Loucy (cell line): ENCODE measurements around the gene EXD3.

Experiments used
- H2AFZ ChIP-seq: fragments of 200-600 bp; sonication (generic); 2 replicates; pipeline ENCODE4 v1.6.0; 2016; ENCODE audit warnings: antibody characterized with exemption, mild to moderate bottlenecking, low read length, moderate library complexity
- H3F3A ChIP-seq: fragments of 200-600 bp; 2 replicates; pipeline ENCODE4 v1.6.0; 2016; ENCODE audit warnings: antibody characterized with exemption, low read depth, mild to moderate bottlenecking
- H3K27me3 ChIP-seq: fragments of 200-600 bp; sonication (generic); 2 replicates; pipeline ENCODE4 v1.6.1; 2014; ENCODE audit warnings: low read length, mild to moderate bottlenecking; ENCODE audit not compliant: insufficient read depth, poor library complexity, severe bottlenecking
- H3K36me3 ChIP-seq: fragments of 200-600 bp; sonication (generic); 2 replicates; pipeline ENCODE4 v1.6.1; 2016; ENCODE audit warnings: low read length; ENCODE audit not compliant: insufficient read depth
- H3K4me1 ChIP-seq: fragments of 200-600 bp; sonication (generic); 2 replicates; pipeline ENCODE4 v1.5.1; 2014; ENCODE audit warnings: low read length, mild to moderate bottlenecking; ENCODE audit not compliant: insufficient read depth, poor library complexity, severe bottlenecking
- H3K4me2 ChIP-seq: fragments of 200-600 bp; sonication (generic); 2 replicates; pipeline ENCODE4 v1.6.0; 2014; ENCODE audit warnings: antibody characterized with exemption, low read length, low read depth, mild to moderate bottlenecking; ENCODE audit not compliant: poor library complexity, severe bottlenecking
- H3K4me3 ChIP-seq: fragments of 200-600 bp; sonication (generic); 2 replicates; pipeline ENCODE4 v1.5.1; 2014; ENCODE audit warnings: low read length, mild to moderate bottlenecking, mixed read lengths; ENCODE audit not compliant: poor library complexity, severe bottlenecking
- H3K79me2 ChIP-seq: fragments of 200-600 bp; sonication (generic); 2 replicates; pipeline ENCODE4 v1.6.1; 2014; ENCODE audit warnings: low read length; ENCODE audit not compliant: insufficient read depth
- H3K9ac ChIP-seq: fragments of 200-600 bp; sonication (generic); 2 replicates; pipeline ENCODE4 v1.6.0; 2014; ENCODE audit warnings: mild to moderate bottlenecking, low read depth, low read length, moderate library complexity; ENCODE audit not compliant: poor library complexity, severe bottlenecking
- H3K9me2 ChIP-seq: fragments of 200-600 bp; sonication (generic); replicated peaks from 2 replicates; pipeline ENCODE4 v1.6.1; 2016; ENCODE audit warnings: low read depth, low read length, mixed read lengths
- H3K9me3 ChIP-seq: fragments of 200-600 bp; sonication (generic); 2 replicates; pipeline ENCODE4 v1.6.1; 2014; ENCODE audit warnings: mild to moderate bottlenecking, antibody characterized with exemption, low read length, low read depth; ENCODE audit not compliant: insufficient read depth
- H4K20me1 ChIP-seq: fragments of 200-600 bp; sonication (generic); 2 replicates; pipeline ENCODE4 v1.6.0; 2014; ENCODE audit warnings: antibody characterized with exemption, low read length, mild to moderate bottlenecking; ENCODE audit not compliant: insufficient read depth, poor library complexity, severe bottlenecking
- EZH2phosphoT487 ChIP-seq: fragments of 200-600 bp; IDR thresholded peaks from 2 replicates; pipeline ENCODE4 v1.6.1; 2018; ENCODE audit warnings: antibody characterized with exemption, mild to moderate bottlenecking, moderate library complexity, borderline replicate concordance
- TF ChIP-seq, protein P1 (sequence below): fragments of 200-600 bp; sonication (generic); conservative IDR thresholded peaks from 2 replicates; pipeline ENCODE4 v1.5.1; 2014; ENCODE audit warnings: mild to moderate bottlenecking, antibody characterized with exemption, low read length

EXD3 gene

DNA sequence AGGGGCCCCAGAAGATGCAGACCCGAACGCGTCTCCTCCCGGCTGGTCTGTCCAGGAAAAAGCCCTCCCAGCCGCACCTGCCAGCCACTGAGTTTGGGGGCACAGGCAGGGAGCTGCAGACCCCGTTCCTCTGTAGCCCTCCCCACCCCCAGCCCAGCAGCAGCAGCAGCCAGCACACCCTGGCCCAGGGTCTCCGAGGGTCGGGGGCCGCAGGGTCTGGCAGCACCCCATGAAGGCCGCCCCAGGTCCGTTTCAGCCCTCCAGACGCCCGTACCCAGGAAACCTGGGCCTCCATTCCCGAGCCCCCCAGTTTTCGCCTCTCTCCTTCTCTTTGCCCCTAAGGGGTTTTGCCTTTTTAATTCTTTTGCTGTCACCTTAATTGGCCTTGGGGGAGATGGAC is 19.7 kb downstream of the EXD3 start:
- TF ChIP-seq, protein P1, sequence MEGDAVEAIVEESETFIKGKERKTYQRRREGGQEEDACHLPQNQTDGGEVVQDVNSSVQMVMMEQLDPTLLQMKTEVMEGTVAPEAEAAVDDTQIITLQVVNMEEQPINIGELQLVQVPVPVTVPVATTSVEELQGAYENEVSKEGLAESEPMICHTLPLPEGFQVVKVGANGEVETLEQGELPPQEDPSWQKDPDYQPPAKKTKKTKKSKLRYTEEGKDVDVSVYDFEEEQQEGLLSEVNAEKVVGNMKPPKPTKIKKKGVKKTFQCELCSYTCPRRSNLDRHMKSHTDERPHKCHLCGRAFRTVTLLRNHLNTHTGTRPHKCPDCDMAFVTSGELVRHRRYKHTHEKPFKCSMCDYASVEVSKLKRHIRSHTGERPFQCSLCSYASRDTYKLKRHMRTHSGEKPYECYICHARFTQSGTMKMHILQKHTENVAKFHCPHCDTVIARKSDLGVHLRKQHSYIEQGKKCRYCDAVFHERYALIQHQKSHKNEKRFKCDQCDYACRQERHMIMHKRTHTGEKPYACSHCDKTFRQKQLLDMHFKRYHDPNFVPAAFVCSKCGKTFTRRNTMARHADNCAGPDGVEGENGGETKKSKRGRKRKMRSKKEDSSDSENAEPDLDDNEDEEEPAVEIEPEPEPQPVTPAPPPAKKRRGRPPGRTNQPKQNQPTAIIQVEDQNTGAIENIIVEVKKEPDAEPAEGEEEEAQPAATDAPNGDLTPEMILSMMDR, result no peak
- TF ChIP-seq EZH2phosphoT487, result no peak
- Histone ChIP-seq H3K4me1 (no peaks in the 10 kb centered on the region), H3K4me3 (no peak overlapping the region), H3K79me2 (no peaks in the 10 kb centered on the region), H3K9me3 (no peaks in the 10 kb centered on the region; the same call in 1 of the 2 replicates), H4K20me1 (no peaks in the 10 kb centered on the region), H3K36me3 (no peaks in the 10 kb centered on the region), H3K9me2 (no peaks in the 10 kb centered on the region), H2AFZ (no peak overlapping the region), H3K27me3 (no peaks in the 10 kb centered on the region), H3F3A (no peaks in the 10 kb centered on the region), H3K4me2 (no peak overlapping the region), H3K9ac (no peak overlapping the region)

DNA sequence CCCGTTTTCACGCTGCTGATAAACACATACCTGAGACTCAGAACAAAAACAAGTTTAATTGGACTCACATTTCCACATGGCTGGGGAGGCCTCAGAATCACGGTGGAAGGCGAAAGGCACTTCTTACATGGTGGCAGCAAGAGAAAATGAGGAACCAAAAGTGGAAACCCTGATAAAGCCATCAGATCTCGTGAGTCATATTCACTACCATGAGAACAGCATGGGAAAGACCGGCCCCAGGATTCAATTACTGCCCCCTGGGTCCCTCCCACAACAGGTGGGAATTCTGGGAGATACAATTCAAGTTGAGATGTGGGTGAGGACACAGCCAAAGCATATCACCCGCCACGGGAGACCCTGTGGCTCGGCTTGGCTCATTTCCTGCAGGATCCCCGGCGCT is 20.2 kb downstream of the EXD3 start:
- no peaks in the 10 kb centered on the region for H4K20me1 ChIP-seq
- H3K79me2 ChIP-seq, result no peaks in the 10 kb centered on the region
- no peaks in the 10 kb centered on the region for H3K4me1 ChIP-seq
- no peaks in the 10 kb centered on the region for H3F3A ChIP-seq
- H3K9ac ChIP-seq, result no peak overlapping the region
- no peak overlapping the region for H2AFZ ChIP-seq
- no peak overlapping the region for H3K4me3 ChIP-seq
- no peaks in the 10 kb centered on the region for H3K27me3 ChIP-seq
- H3K4me2 ChIP-seq, result no peak overlapping the region
- no peaks in the 10 kb centered on the region for H3K9me2 ChIP-seq
- TF ChIP-seq EZH2phosphoT487, result no peak
- TF ChIP-seq, protein P1, result no peak
- H3K36me3 ChIP-seq, result no peaks in the 10 kb centered on the region
- no peaks in the 10 kb centered on the region; the same call in 1 of the 2 replicates for H3K9me3 ChIP-seq

DNA sequence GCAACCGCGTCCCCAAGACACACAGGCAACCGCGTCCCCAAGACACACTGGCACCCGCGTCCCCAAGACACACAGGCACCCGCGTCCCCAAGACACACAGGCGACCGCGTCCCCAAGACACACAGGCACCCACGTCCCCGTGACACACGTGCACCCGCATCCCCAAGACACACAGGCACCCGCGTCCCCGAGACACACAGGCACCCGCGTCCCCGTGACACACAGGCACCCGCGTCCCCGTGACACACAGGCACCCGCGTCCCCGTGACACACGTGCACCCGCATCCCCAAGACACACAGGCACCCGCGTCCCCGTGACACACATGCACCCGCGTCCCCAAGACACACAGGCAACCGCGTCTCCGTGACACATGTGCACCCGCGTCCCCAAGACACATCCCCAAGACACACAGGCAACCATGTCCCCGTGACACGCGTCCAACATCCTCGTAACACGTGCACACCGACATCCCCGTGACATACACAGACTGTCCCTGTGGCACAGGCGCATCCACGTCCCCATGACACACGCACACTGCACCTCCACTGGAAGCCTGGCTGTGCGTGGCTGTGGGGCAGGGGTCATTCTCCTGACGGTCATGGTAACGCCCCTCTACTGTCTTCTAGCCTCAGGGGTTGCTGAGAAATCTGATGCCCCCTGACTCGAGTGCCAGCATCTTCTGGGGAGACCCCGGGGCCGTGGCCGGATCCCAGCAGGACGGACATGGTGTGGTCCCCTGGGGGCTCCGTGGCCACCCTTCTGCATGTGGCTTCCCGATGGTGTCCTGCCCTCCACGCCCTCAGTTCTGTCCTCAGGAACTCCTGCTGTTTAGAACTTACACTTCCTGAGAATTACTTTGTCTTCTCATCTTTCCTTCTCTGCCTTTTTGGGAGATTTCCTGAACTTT is 24.1 kb downstream of the EXD3 start:
- H3K4me3 ChIP-seq, result no peak overlapping the region
- no peaks in the 10 kb centered on the region for H3K4me1 ChIP-seq
- no peak for TF ChIP-seq EZH2phosphoT487
- TF ChIP-seq, protein P1, result no peak
- no peaks in the 10 kb centered on the region for H3F3A ChIP-seq
- H3K9me3 ChIP-seq, result peaks cover 10% of the 10 kb centered on the region; the same call in 1 of the 2 replicates
- H3K79me2 ChIP-seq, result no peaks in the 10 kb centered on the region
- H4K20me1 ChIP-seq, result no peaks in the 10 kb centered on the region
- H2AFZ ChIP-seq, result no peak overlapping the region
- H3K9me2 ChIP-seq, result no peaks in the 10 kb centered on the region
- no peaks in the 10 kb centered on the region for H3K36me3 ChIP-seq
- H3K4me2 ChIP-seq, result no peak overlapping the region
- no peaks in the 10 kb centered on the region for H3K27me3 ChIP-seq
- no peak overlapping the region for H3K9ac ChIP-seq
